Measurements from ENCODE around the gene TRH.

DNA sequence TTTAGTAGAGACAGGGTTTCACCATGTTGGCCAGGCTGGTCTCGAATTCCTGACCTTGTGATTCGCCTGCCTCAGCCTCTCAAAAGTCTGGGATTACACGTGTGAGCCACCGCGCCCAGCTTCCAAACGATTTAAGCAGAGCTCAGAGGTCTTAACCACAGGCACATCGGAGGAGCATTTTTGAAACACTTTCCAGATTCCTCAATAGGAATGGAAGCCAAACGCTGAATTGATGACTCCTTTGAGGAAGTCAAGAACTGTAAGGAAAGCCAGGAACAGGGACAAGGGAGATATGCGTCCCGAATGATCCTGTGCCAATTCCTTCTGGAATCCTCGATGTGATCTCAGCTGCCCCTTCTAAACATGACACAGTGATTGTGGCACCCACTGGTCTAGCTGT is 40.0 kb downstream of the TRH start:
- no peak for TF ChIP-seq POLR2A (IDR thresholded peaks at IDR 0.05)
- no peak for TF ChIP-seq CTCF (IDR thresholded peaks at IDR 0.05)
